ENCODE measurements around the gene TLCD1.

Gene TLCD1

DNA sequence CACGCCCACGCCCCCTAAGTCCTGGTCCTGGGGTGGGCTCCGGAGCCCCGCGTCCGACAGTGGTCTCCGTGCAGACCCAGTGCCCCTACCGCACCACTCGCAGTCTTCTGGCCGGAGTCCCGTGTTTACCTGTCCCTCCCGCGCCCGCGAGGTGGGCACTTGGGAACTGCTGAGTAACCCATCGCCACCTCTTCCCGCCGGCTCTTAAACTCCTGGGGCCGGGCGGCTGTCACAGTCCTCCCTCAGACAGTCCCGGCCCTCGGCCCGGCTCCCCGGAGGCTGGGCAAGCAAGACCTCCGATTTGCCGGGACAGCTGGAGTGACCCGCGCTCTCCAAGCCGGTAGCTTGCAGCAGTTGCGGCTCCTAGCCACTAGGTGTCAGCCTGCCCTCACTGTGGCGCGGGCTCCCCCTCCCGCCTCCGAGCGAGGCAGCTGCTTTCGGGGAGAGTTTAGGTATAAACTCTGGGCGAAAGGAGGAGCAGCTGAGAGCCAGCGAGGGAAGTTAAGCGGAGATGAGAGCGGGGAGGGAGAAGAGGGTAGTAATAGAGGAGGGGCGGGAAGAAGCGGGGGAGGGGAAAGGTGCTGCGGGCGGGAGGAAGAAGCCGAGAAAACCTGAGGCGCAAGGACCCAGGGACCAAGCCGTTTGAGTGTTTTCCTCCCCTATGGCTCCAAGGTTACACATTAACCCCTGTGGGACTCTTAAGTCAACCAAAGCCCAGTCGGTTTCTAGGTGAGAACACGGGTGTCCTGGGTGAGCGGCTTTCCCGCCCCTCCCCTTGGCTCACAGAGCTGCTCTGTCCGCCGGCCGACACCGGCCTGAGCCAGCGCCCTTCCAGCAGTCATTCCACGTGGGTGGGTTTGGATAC is 826 bp upstream of the TLCD1 start:
- H3K4me3 ChIP-seq (ENCODE audit: low read depth, low read length): peak overlapping the region; percentile 55
- POLR2A ChIA-PET: interaction anchor here (0.6 to 6.7 kb wide), 36 partner anchors 7 to 834 kb away, joined by 3 to 448 read pairs (median 7); partner anchors contain the start of genes BLTP2, DHRS13, FAM222B and FLOT2
- no peaks in the 10 kb centered on the region for H3K9me3 ChIP-seq (ENCODE audit: control insufficient read depth, insufficient read depth, low read depth, low read length)
- peaks cover 14 to 34% of the 10 kb centered on the region in 2 experiments for H3K36me3 ChIP-seq (ENCODE audit: control insufficient read depth in 2 of 2, insufficient read depth in 1 of 2, low read length in 2 of 2)
- H3K27ac ChIP-seq (ENCODE audit: extremely low read depth, low read depth, low read length): peak overlapping the region; percentile 81
- CTCF ChIA-PET: interaction anchor here (0.5 to 13.6 kb wide), 56 partner anchors 8 to 1027 kb away, joined by 3 to 445 read pairs (median 6); partner anchors contain the start of genes BLTP2, DHRS13, FLOT2 and PHF12
- H3K4me1 ChIP-seq (ENCODE audit: control insufficient read depth, insufficient read depth, low read length): peaks cover 9% of the 10 kb centered on the region; the same call in 1 of the 2 replicates
- no peak for TF ChIP-seq ZNF624 (tag by site-specific recombination; IDR thresholded peaks at IDR 0.05)
- no peak for TF ChIP-seq ZNF792 (tag by site-specific recombination; IDR thresholded peaks at IDR 0.05)
- TF ChIP-seq ZNF366 (tag by site-specific recombination; conservative IDR thresholded peaks at IDR 0.05): peak; percentile 90
- TF ChIP-seq ZNF341 (tag by site-specific recombination; IDR thresholded peaks at IDR 0.05; ENCODE audit: low read depth): peak; percentile 93
- no peak for TF ChIP-seq HOXA7 (CRISPR knock-in tag; IDR thresholded peaks at IDR 0.05; ENCODE audit: borderline replicate concordance)
- TF ChIP-seq YY1 (tag by site-specific recombination; IDR thresholded peaks at IDR 0.05): no peak
- TF ChIP-seq, protein P1, sequence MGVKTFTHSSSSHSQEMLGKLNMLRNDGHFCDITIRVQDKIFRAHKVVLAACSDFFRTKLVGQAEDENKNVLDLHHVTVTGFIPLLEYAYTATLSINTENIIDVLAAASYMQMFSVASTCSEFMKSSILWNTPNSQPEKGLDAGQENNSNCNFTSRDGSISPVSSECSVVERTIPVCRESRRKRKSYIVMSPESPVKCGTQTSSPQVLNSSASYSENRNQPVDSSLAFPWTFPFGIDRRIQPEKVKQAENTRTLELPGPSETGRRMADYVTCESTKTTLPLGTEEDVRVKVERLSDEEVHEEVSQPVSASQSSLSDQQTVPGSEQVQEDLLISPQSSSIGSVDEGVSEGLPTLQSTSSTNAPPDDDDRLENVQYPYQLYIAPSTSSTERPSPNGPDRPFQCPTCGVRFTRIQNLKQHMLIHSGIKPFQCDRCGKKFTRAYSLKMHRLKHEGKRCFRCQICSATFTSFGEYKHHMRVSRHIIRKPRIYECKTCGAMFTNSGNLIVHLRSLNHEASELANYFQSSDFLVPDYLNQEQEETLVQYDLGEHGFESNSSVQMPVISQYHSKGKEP (tag by site-specific recombination; IDR thresholded peaks at IDR 0.05): peak; percentile 5; the same call in 1 of the 2 replicates
- peak; percentile 92 for TF ChIP-seq GLIS2 (tag by site-specific recombination; IDR thresholded peaks at IDR 0.05)
- no peak for TF ChIP-seq ZNF560 (tag by site-specific recombination; IDR thresholded peaks at IDR 0.05; ENCODE audit: borderline replicate concordance)
- no peak for TF ChIP-seq ZNF155 (tag by site-specific recombination; IDR thresholded peaks at IDR 0.05)
- TF ChIP-seq, protein P2, sequence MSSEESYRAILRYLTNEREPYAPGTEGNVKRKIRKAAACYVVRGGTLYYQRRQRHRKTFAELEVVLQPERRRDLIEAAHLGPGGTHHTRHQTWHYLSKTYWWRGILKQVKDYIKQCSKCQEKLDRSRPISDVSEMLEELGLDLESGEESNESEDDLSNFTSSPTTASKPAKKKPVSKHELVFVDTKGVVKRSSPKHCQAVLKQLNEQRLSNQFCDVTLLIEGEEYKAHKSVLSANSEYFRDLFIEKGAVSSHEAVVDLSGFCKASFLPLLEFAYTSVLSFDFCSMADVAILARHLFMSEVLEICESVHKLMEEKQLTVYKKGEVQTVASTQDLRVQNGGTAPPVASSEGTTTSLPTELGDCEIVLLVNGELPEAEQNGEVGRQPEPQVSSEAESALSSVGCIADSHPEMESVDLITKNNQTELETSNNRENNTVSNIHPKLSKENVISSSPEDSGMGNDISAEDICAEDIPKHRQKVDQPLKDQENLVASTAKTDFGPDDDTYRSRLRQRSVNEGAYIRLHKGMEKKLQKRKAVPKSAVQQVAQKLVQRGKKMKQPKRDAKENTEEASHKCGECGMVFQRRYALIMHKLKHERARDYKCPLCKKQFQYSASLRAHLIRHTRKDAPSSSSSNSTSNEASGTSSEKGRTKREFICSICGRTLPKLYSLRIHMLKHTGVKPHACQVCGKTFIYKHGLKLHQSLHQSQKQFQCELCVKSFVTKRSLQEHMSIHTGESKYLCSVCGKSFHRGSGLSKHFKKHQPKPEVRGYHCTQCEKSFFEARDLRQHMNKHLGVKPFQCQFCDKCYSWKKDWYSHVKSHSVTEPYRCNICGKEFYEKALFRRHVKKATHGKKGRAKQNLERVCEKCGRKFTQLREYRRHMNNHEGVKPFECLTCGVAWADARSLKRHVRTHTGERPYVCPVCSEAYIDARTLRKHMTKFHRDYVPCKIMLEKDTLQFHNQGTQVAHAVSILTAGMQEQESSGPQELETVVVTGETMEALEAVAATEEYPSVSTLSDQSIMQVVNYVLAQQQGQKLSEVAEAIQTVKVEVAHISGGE (tag by site-specific recombination; conservative IDR thresholded peaks at IDR 0.05; ENCODE audit: low read depth): peak; percentile 48; the same call in 1 of the 2 replicates
- TF ChIP-seq ZFP3 (tag by site-specific recombination; IDR thresholded peaks at IDR 0.05; ENCODE audit: low read depth): no peak
- TF ChIP-seq ZBTB17 (tag by site-specific recombination; IDR thresholded peaks at IDR 0.05): peak; percentile 65
- TF ChIP-seq, protein P3, sequence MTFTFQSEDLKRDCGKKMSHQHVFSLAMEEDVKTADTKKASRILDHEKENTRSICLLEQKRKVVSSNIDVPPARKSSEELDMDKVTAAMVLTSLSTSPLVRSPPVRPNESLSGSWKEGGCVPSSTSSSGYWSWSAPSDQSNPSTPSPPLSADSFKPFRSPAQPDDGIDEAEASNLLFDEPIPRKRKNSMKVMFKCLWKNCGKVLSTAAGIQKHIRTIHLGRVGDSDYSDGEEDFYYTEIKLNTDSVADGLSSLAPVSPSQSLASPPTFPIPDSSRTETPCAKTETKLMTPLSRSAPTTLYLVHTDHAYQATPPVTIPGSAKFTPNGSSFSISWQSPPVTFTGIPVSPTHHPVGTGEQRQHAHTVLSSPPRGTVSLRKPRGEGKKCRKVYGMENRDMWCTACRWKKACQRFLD (tag by site-specific recombination; IDR thresholded peaks at IDR 0.05): peak; percentile 47; the same call in 1 of the 2 replicates
- no peak for TF ChIP-seq ZNF133 (tag by site-specific recombination; IDR thresholded peaks at IDR 0.05)
- TF ChIP-seq, protein P4, sequence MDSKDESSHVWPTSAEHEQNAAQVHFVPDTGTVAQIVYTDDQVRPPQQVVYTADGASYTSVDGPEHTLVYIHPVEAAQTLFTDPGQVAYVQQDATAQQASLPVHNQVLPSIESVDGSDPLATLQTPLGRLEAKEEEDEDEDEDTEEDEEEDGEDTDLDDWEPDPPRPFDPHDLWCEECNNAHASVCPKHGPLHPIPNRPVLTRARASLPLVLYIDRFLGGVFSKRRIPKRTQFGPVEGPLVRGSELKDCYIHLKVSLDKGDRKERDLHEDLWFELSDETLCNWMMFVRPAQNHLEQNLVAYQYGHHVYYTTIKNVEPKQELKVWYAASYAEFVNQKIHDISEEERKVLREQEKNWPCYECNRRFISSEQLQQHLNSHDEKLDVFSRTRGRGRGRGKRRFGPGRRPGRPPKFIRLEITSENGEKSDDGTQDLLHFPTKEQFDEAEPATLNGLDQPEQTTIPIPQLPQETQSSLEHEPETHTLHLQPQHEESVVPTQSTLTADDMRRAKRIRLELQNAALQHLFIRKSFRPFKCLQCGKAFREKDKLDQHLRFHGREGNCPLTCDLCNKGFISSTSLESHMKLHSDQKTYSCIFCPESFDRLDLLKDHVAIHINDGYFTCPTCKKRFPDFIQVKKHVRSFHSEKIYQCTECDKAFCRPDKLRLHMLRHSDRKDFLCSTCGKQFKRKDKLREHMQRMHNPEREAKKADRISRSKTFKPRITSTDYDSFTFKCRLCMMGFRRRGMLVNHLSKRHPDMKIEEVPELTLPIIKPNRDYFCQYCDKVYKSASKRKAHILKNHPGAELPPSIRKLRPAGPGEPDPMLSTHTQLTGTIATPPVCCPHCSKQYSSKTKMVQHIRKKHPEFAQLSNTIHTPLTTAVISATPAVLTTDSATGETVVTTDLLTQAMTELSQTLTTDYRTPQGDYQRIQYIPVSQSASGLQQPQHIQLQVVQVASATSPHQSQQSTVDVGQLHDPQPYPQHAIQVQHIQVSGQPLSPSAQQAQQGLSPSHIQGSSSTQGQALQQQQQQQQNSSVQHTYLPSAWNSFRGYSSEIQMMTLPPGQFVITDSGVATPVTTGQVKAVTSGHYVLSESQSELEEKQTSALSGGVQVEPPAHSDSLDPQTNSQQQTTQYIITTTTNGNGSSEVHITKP (tag by site-specific recombination; IDR thresholded peaks at IDR 0.05): peak; percentile 66; the same call in 1 of the 2 replicates
- peak; percentile 98 for TF ChIP-seq ZEB2 (tag by site-specific recombination; IDR thresholded peaks at IDR 0.05)
- no peak for TF ChIP-seq ZNF350 (tag by site-specific recombination; IDR thresholded peaks at IDR 0.05)
- TF ChIP-seq, protein P5, sequence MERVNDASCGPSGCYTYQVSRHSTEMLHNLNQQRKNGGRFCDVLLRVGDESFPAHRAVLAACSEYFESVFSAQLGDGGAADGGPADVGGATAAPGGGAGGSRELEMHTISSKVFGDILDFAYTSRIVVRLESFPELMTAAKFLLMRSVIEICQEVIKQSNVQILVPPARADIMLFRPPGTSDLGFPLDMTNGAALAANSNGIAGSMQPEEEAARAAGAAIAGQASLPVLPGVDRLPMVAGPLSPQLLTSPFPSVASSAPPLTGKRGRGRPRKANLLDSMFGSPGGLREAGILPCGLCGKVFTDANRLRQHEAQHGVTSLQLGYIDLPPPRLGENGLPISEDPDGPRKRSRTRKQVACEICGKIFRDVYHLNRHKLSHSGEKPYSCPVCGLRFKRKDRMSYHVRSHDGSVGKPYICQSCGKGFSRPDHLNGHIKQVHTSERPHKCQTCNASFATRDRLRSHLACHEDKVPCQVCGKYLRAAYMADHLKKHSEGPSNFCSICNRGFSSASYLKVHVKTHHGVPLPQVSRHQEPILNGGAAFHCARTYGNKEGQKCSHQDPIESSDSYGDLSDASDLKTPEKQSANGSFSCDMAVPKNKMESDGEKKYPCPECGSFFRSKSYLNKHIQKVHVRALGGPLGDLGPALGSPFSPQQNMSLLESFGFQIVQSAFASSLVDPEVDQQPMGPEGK (tag by site-specific recombination; IDR thresholded peaks at IDR 0.05): peak; percentile 95
- no peak for TF ChIP-seq ZNF596 (tag by site-specific recombination; IDR thresholded peaks at IDR 0.05)
- TF ChIP-seq, protein P6, sequence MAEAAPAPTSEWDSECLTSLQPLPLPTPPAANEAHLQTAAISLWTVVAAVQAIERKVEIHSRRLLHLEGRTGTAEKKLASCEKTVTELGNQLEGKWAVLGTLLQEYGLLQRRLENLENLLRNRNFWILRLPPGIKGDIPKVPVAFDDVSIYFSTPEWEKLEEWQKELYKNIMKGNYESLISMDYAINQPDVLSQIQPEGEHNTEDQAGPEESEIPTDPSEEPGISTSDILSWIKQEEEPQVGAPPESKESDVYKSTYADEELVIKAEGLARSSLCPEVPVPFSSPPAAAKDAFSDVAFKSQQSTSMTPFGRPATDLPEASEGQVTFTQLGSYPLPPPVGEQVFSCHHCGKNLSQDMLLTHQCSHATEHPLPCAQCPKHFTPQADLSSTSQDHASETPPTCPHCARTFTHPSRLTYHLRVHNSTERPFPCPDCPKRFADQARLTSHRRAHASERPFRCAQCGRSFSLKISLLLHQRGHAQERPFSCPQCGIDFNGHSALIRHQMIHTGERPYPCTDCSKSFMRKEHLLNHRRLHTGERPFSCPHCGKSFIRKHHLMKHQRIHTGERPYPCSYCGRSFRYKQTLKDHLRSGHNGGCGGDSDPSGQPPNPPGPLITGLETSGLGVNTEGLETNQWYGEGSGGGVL (tag by site-specific recombination; IDR thresholded peaks at IDR 0.05): peak; percentile 97
- TF ChIP-seq ZNF623 (tag by site-specific recombination; IDR thresholded peaks at IDR 0.05): no peak
